HepG2 (cell line): ENCODE data around the gene SPG7. TPM values are rescaled to one million over a fixed set of nuclear protein-coding genes. Genes with fewer than 3 reads are reported as not detected.

Source experiments
- ARHGAP35 ChIP-seq: sonication (generic); formaldehyde crosslinking; IDR thresholded peaks from 2 replicates; pipeline ENCODE4 v1.9.0; 2022; ENCODE audit warnings: mild to moderate bottlenecking, inconsistent platforms, moderate library complexity, missing genetic modification reagents, borderline replicate concordance
- ASH2L ChIP-seq: fragments of 300-600, 200-600 bp; sonication (generic); IDR thresholded peaks from 2 replicates; pipeline ENCODE4 v1.7.0; 2017; ENCODE audit warnings: low read depth, mild to moderate bottlenecking, moderate library complexity, mixed read lengths, low read length; ENCODE audit not compliant: insufficient read length
- FIP1L1 ChIP-seq: fragments of 200-400 bp; formaldehyde crosslinking; IDR thresholded peaks from 2 replicates; pipeline ENCODE4 v1.6.1; 2018; ENCODE audit warnings: low read depth, mild to moderate bottlenecking, low read length, moderate library complexity, borderline replicate concordance; ENCODE audit not compliant: insufficient read depth
- GPN1 ChIP-seq: sonication (generic); formaldehyde crosslinking; IDR thresholded peaks from 2 replicates; pipeline ENCODE4 v1.5.1; 2020; ENCODE audit warnings: missing genetic modification reagents, borderline replicate concordance
- HHEX ChIP-seq: IDR thresholded peaks from 2 replicates; pipeline ENCODE4 v1.6.1; 2016; ENCODE audit warnings: control low read depth
- MEIS2 ChIP-seq: sonication (generic); formaldehyde crosslinking; IDR thresholded peaks from 2 replicates; pipeline ENCODE4 v1.9.0; 2021; ENCODE audit warnings: mild to moderate bottlenecking, missing genetic modification reagents
- NFATC3 ChIP-seq: sonication (generic); formaldehyde crosslinking; IDR thresholded peaks from 2 replicates; pipeline ENCODE4 v1.5.1; 2020; ENCODE audit warnings: mild to moderate bottlenecking, missing genetic modification reagents
- PHF20 ChIP-seq: sonication (generic); formaldehyde crosslinking; IDR thresholded peaks from 2 replicates; pipeline ENCODE4 v1.5.0; 2020; ENCODE audit warnings: mild to moderate bottlenecking, missing genetic modification reagents
- RBAK ChIP-seq: sonication (generic); formaldehyde crosslinking; IDR thresholded peaks from 2 replicates; pipeline ENCODE4 v1.5.1; 2020; ENCODE audit warnings: mild to moderate bottlenecking, missing genetic modification reagents
- SMARCC2 ChIP-seq: fragments of 450-650 bp; IDR thresholded peaks from 2 replicates; pipeline ENCODE4 v1.6.1; 2017; ENCODE audit warnings: antibody characterized with exemption, mild to moderate bottlenecking
- YEATS4 ChIP-seq: sonication (generic); formaldehyde crosslinking; IDR thresholded peaks from 2 replicates; pipeline ENCODE4 v1.4.0; 2020; ENCODE audit warnings: missing genetic modification reagents, borderline replicate concordance
- ZFYVE20 ChIP-seq: sonication (generic); formaldehyde crosslinking; IDR thresholded peaks from 2 replicates; pipeline ENCODE4 v1.8.0; 2023; ENCODE audit warnings: low read depth, mild to moderate bottlenecking, moderate library complexity, missing genetic modification reagents, borderline replicate concordance
- ZKSCAN5 ChIP-seq: sonication (generic); formaldehyde crosslinking; IDR thresholded peaks from 2 replicates; pipeline ENCODE4 v1.5.1; 2020; ENCODE audit warnings: mild to moderate bottlenecking, missing genetic modification reagents
- ZNF17 ChIP-seq: sonication (generic); formaldehyde crosslinking; IDR thresholded peaks from 2 replicates; pipeline ENCODE4 v1.5.0; 2020; ENCODE audit warnings: mild to moderate bottlenecking, missing genetic modification reagents
- ZNF34 ChIP-seq: sonication (generic); formaldehyde crosslinking; IDR thresholded peaks from 2 replicates; pipeline ENCODE4 v1.4.0; 2020; ENCODE audit warnings: mild to moderate bottlenecking, missing genetic modification reagents, borderline replicate concordance
- ZNF460 ChIP-seq: sonication (generic); formaldehyde crosslinking; IDR thresholded peaks from 2 replicates; pipeline ENCODE4 v1.5.1; 2020; ENCODE audit warnings: missing genetic modification reagents, mild to moderate bottlenecking, borderline replicate concordance
- ZNF558 ChIP-seq: sonication (generic); formaldehyde crosslinking; IDR thresholded peaks from 2 replicates; pipeline ENCODE4 v1.9.0; 2022; ENCODE audit warnings: mild to moderate bottlenecking, missing genetic modification reagents, borderline replicate concordance
- ZNF75D ChIP-seq: sonication (generic); formaldehyde crosslinking; IDR thresholded peaks from 2 replicates; pipeline ENCODE4 v1.8.1; 2023; ENCODE audit warnings: missing genetic modification reagents, mild to moderate bottlenecking, borderline replicate concordance
- polyA plus RNA-seq, 8 experiments: library from polyadenylated mRNA; depleted of rRNA in 3 of 8; stranded (reverse) in 7 of 8; unstranded in 1 of 8; fragments of >200 nt; fragmentation: Illumina TruSeq in 4 of 8; extraction: Trizol in 4 of 8; gene quantifications; 2 replicates each; pipeline versions ENCODE4 v1.2.1 to v1.2.3, GENCODE V29; 2011 to 2016; ENCODE audit warnings: low read depth in 4 of 8, missing spikeins in 1 of 8, mixed read lengths in 1 of 8; ENCODE audit not compliant: insufficient read depth in 1 of 8
- total RNA-seq, 5 experiments: library from RNA; depleted of rRNA; stranded (reverse); fragments of >200 nt; fragmentation: Illumina TruSeq; extraction: Trizol; gene quantifications; 2 replicates each; pipeline ENCODE4 v1.2.3, GENCODE V29; 2016; ENCODE audit warnings: low read depth in 1 of 5
- TF ChIP-seq, protein P1 (sequence below): sonication (generic); formaldehyde crosslinking; IDR thresholded peaks from 2 replicates; pipeline ENCODE4 v1.5.0; 2020; ENCODE audit warnings: mild to moderate bottlenecking, missing genetic modification reagents, borderline replicate concordance
- TF ChIP-seq, protein P2 (sequence below): sonication (generic); formaldehyde crosslinking; IDR thresholded peaks from 2 replicates; pipeline ENCODE4 v1.5.0; 2020; ENCODE audit warnings: mild to moderate bottlenecking, missing genetic modification reagents
- TF ChIP-seq, protein P3 (sequence below): sonication (generic); formaldehyde crosslinking; conservative IDR thresholded peaks from 2 replicates; pipeline ENCODE4 v1.5.0; 2020; ENCODE audit warnings: missing genetic modification reagents
- TF ChIP-seq, protein P4 (sequence below): sonication (generic); formaldehyde crosslinking; IDR thresholded peaks from 2 replicates; pipeline ENCODE4 v1.5.0; 2020; ENCODE audit warnings: missing genetic modification reagents

The SPG7 gene
- total and polyA plus RNA-seq, 2 of the 13 experiments (the other 11 are each of a cell fraction or from before 2014, with no cell fraction given): 66.0 to 136 TPM

DNA sequence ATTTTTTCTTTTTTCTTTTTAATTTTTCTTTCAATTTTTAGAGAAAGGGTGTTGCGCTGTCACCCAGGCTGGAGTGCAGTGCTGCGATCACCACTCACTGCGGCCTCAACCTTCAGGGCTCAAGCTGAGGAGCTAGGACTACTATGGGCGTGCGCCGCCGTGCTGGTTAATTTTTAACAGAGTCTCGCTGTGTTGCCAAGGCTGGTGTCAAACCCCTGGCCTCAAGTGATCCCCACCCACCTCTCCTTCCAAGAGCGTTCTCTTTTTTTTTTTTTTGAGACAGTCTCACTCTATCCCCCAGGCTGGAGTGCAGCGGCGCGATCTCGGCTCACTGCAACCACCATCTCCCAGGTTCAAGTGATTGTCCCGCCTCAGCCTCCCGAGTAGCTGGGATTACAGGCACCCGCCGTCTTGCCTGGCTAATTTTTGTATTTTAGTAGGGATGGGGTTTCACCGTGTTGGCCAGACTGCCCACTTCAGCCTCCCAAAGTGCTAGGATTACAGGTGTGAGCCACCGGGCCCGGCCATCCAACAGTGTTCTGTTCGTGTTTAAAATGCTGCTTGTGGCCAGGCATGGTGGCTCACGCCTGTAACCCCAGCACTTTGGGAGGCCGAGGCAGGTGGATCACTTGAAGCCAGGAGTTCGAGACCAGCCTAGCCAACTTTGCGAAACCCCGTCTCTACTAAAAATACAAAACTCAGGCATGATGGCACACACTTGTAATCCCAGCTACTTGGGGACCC is 37.8 kb downstream of the SPG7 start (continued):
- TF ChIP-seq, protein P1, sequence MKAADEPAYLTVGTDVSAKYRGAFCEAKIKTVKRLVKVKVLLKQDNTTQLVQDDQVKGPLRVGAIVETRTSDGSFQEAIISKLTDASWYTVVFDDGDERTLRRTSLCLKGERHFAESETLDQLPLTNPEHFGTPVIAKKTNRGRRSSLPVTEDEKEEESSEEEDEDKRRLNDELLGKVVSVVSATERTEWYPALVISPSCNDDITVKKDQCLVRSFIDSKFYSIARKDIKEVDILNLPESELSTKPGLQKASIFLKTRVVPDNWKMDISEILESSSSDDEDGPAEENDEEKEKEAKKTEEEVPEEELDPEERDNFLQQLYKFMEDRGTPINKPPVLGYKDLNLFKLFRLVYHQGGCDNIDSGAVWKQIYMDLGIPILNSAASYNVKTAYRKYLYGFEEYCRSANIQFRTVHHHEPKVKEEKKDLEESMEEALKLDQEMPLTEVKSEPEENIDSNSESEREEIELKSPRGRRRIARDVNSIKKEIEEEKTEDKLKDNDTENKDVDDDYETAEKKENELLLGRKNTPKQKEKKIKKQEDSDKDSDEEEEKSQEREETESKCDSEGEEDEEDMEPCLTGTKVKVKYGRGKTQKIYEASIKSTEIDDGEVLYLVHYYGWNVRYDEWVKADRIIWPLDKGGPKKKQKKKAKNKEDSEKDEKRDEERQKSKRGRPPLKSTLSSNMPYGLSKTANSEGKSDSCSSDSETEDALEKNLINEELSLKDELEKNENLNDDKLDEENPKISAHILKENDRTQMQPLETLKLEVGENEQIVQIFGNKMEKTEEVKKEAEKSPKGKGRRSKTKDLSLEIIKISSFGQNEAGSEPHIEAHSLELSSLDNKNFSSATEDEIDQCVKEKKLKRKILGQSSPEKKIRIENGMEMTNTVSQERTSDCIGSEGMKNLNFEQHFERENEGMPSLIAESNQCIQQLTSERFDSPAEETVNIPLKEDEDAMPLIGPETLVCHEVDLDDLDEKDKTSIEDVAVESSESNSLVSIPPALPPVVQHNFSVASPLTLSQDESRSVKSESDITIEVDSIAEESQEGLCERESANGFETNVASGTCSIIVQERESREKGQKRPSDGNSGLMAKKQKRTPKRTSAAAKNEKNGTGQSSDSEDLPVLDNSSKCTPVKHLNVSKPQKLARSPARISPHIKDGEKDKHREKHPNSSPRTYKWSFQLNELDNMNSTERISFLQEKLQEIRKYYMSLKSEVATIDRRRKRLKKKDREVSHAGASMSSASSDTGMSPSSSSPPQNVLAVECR: no peak
- TF ChIP-seq RBAK (CRISPR knock-in tag): no peak
- no peak for TF ChIP-seq HHEX (CRISPR knock-in tag)
- TF ChIP-seq ARHGAP35: no peak
- TF ChIP-seq PHF20: no peak
- no peak for TF ChIP-seq MEIS2 (CRISPR knock-in tag)
- TF ChIP-seq SMARCC2: no peak
- TF ChIP-seq FIP1L1: no peak
- TF ChIP-seq, protein P2, sequence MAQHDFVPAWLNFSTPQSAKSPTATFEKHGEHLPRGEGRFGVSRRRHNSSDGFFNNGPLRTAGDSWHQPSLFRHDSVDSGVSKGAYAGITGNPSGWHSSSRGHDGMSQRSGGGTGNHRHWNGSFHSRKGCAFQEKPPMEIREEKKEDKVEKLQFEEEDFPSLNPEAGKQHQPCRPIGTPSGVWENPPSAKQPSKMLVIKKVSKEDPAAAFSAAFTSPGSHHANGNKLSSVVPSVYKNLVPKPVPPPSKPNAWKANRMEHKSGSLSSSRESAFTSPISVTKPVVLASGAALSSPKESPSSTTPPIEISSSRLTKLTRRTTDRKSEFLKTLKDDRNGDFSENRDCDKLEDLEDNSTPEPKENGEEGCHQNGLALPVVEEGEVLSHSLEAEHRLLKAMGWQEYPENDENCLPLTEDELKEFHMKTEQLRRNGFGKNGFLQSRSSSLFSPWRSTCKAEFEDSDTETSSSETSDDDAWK (CRISPR knock-in tag): no peak
- no peak for TF ChIP-seq ZNF75D
- TF ChIP-seq, protein P3, sequence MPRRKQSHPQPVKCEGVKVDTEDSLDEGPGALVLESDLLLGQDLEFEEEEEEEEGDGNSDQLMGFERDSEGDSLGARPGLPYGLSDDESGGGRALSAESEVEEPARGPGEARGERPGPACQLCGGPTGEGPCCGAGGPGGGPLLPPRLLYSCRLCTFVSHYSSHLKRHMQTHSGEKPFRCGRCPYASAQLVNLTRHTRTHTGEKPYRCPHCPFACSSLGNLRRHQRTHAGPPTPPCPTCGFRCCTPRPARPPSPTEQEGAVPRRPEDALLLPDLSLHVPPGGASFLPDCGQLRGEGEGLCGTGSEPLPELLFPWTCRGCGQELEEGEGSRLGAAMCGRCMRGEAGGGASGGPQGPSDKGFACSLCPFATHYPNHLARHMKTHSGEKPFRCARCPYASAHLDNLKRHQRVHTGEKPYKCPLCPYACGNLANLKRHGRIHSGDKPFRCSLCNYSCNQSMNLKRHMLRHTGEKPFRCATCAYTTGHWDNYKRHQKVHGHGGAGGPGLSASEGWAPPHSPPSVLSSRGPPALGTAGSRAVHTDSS (CRISPR knock-in tag): no peak
- TF ChIP-seq YEATS4: no peak; the same call in 1 of the 2 replicates
- TF ChIP-seq ZNF34 (CRISPR knock-in tag): no peak
- TF ChIP-seq NFATC3: no peak
- TF ChIP-seq ZNF17 (CRISPR knock-in tag): no peak
- no peak for TF ChIP-seq ASH2L
- TF ChIP-seq GPN1 (CRISPR knock-in tag): no peak
- TF ChIP-seq ZNF460: peak; percentile 62; the same call in 1 of the 2 replicates
- TF ChIP-seq, protein P4, sequence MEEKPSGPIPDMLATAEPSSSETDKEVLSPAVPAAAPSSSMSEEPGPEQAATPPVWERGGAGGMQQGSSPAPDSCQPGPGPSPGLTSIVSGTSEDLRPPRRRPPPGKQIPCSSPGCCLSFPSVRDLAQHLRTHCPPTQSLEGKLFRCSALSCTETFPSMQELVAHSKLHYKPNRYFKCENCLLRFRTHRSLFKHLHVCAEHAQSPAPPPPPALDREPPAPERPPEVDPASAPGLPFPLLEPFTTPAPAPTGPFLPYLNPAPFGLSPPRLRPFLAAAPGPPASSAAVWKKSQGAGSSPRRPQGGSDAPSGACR (CRISPR knock-in tag): no peak
- no peak for TF ChIP-seq ZNF558 (CRISPR knock-in tag)
- TF ChIP-seq ZKSCAN5 (CRISPR knock-in tag): no peak
- no peak for TF ChIP-seq ZFYVE20 (CRISPR knock-in tag)
